ENCODE measurements around the gene PPM1E. TPM values are rescaled to one million over a fixed set of nuclear protein-coding genes. Genes with fewer than 3 reads are reported as not detected.
"Not testable (repeated sequence)": the region's sequence is repeated elsewhere in the genome, so short reads cannot be mapped to it uniquely, and the experiment has no call there.

PPM1E gene
- 0.25 and 0.47 TPM in 2 replicates for total RNA-seq (2014; rRNA removed; shearing (Covaris generic))

DNA sequence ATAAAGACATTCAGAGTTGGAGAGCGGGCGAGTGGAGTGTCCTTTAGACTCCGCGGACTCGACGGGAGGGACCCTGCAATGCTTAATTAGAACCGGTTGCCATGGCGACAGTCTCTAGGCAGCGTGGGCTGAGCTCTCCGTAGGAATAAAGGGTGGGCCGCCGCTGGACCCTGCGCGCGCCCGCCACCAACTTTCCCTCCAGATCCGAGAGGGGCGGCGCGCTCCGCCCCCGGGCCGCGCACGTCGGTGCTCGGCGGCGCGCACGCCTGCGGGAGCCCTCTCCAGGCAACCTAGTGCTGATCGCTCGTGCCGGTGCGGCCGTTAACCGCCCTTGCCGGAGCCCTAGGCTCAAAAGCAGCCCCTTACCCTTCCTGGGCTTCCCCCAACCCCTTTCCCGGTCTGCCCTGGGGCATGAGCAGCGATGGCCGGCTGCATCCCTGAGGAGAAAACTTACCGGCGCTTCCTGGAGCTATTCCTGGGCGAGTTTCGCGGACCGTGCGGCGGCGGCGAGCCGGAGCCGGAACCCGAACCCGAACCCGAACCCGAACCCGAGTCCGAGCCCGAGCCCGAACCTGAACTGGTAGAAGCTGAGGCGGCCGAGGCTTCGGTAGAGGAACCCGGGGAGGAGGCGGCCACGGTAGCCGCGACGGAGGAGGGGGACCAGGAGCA, at the start of gene PPM1E:
Gene PPM1E, plus strand, starts transcription at position 278 of the 669 bp plus-strand sequence.
- DNase-seq (ENCODE audit: low read depth) = peak; percentile 41

DNA sequence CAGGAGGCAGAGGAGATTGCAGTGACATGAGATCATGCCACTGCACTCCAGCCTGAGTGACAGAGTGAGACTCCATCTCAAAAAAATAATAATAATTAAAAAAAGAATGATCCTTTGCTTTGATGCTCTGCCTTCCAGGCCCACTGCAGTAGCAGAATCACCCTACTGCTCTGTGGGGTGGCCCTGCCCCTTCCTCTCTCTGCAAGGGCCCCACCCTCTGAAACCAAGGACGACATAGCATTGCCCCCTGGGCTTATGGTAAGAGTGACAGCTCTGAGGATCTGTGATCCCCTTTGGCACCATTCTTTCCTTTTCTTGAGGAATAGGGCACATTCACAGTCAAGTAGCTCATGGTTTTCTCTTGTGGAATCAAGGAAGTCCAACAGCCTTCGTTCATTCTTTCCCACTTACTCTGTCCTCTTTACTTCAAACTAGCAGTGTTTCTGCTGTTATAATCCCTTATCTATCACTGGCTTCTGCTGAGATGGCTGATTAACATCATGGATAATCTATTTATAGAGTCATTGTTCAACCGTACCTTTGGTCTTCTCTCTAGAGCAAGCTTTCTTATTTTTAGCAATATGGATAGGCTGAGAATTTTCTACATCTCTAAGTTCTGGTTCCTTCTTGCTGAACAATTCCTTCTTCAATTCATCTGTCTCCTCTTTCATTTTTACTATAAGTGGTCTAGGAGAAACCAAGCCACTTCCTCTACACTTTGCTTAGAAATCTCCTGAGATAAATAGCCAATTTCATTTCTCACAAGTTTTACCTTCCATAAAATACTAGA, 49.1 kb upstream of the PPM1E start:
- DNase-seq (ENCODE audit: low read depth) = no peak

DNA sequence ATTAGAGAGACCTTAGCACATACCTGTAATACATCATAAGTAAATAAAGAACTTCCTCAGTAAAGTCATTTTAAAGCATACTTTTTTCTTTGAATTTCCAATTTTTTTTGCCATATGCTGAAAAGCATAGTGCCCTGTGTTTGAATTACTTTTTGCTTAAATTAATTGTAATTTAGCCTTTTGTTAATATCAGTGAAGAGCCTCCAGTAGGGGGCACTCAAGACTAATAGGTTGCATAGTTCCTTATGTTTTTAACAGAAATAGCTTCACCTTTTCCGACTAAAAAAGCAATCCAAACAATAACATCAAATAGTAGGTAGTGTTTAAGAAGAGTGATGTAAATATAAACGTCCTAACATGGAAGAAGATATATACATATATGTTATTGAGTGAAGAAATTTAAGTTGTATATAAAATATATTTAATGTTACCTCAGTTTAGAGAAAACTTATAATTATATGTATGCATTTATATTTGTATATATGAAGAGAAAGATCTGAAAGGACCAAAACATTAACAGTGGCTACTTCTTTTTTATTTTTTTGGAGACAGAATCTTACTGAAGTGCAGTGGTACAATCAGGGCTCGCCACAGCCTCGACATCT, 44.6 kb upstream of the PPM1E start:
- peak; percentile 52 for DNase-seq (ENCODE audit: low read depth)

DNA sequence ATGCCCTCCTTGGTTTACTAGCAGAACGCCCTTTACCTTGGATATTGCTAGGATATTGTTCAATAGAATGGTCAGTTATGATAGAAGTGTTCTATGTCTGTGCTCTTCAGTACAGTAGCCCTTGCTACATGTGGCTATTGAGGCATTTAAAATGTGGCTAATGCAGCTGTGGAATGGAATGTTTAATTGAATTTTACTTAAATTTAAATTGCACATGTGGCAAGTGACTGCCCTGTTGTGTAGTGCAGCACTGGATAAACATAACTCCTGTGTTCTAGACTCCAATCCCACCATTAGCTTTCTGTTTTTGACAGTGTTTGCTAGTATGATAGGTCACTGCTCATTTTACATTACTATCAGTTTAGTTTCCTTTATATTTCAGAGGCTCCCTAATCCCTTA, 33.4 kb upstream of the PPM1E start:
- no peak for DNase-seq (ENCODE audit: low read depth)

DNA sequence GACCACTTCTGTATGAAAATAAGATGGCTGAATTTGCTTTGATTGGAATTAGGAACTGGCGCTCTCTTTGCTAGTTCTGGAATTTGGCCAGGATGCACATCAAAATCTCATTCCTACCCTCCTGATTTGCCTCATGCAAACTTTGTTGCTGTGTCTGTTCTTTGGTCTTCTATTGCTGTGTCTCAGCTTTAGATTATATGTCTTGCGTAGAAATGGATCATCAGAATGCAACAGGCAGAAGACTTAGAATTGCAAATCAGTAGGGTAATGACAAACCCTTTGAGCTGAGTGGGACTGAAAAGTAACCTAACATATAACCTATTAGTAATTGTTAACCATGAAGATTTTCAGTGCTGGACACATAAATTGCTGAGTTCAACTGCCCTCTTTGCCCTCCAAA, 33.0 kb upstream of the PPM1E start:
- no peak for DNase-seq (ENCODE audit: low read depth)

DNA sequence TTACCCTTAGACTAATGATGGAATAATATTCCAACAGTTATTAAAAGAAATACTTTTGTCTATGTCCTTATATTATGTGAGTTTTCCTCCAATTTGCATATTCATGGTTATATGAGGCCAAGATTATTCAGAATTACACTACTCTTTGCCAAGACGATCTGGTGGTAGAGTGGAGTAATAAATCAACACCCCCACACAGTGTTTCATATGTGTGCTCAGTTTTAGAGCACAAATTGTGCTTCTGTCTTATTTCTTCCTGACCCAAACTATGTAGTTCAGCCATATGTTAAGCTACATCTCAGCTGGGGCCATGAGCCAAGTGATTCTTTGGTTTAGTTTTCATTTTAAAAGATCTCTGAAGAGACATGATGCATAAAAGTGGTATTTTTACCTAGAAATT, 26.9 kb upstream of the PPM1E start:
- no peak for DNase-seq (ENCODE audit: low read depth)

DNA sequence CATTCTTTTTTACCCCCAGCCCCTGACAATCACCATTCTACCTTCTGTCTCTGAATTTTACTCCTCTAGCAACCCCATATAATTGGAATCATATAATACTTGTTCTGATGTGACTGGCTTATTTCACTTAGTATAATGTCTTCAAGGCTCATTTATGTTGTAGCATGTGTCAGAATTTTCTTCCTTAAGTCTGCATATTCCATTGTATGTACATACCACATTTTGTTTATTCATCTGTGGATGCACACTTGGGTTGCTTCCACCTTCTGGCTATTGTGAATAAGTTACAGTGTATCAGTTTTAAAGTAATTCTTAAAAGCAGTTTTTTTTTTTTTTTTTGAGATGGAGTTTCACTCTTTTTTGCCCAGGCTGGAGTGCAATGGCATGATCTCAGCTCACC, 24.7 kb upstream of the PPM1E start:
- no peak for DNase-seq (ENCODE audit: low read depth)

DNA sequence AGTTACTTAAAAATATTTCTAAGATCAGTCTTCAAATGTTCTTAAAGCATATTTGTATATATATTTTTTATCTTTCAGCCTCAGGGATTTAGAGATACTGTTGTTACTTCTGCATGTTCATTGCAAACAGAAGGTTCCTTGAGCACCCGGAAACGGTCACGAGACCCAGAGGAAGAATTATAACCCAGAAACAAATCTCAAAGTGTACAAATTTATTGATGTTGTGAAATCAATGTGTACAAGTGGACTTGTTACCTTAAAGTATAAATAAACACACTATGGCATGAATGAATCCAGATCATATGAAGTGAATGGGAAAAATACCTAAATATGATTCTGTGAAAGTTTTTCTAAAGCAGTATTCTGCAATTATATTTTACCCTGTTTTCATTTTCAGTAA, 21.6 kb upstream of the PPM1E start:
- DNase-seq (ENCODE audit: low read depth) = no peak

DNA sequence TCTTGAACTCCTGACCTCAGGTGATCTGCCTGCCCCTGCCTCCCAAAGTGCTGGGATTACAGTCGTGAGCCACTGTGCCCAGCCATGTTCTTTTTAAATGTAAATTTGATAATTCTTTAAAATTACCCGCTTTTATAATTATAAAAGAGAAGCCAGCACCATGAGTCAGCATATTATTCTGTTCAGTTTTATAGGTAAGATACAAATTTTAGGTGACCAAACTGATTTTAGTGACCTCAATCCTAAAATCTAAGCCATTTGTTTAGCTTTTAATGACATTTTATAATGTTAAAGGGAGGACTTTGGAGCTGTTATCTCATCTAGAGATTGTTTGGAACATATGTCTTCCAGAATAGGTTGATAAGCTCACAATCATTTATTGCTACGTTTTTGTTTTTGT, 20.8 kb upstream of the PPM1E start:
- DNase-seq (ENCODE audit: low read depth) = no peak

DNA sequence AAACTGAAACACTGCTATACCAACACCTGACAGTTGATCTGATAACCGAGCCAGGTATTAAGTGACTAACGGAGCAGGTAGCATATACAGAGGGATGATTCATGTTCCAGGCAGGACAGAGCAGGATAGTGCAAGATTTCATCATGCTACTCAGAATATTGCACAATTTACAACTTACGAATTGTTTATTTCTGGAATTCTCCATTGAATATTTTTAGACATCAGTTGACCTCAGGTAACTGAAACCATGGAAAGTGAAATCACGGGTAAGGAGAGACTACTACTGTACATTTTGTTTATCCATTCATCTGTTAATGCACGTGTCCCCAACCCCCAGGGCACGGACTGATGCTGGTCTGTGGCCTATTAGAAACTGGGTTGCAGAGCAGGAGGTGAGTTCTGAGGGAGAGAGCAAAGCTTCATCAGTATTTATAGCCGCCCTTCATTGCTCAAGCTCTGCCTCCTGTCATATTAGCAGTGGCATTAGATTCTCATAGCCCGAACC, 14.5 kb upstream of the PPM1E start:
- DNase-seq (ENCODE audit: low read depth) = peak; percentile 62

DNA sequence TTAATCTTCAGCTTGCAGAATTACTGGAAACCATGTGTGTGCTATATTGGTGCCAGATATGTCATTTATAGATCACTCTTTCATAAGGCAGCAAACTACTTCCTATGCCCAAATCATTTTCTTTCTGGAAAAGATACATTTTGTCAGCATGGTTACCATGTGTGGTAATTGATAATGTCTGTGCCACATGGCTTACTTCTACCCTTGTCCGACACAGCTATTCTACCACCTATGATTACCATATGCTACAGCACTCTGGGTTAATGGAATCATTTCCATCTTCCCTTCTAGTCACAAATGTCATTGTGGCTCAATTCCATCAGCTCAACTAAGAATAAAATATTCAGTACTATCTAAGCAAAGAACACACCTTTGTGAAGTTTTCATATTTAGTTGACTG, 8.0 kb upstream of the PPM1E start:
- DNase-seq (ENCODE audit: low read depth) = no peak

DNA sequence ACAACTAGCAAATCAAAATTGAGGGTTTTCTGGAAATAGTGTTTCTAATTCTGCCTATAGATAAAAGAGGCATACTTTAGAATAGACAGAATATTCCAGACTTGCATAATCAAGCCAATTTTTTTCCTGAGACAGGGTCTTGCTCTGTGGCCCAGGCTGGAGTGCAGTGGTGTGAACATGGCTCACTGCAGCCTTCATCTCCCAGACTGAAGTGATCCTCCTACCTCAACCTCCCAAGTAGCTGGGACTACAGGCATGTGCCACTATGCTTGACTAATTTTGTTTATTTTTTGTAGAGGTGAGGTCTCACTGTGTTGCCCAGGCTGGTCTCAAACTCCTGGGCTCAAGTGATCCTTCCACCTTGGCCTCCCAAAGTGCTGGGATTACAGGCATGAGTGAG, 6.0 kb upstream of the PPM1E start:
- DNase-seq (ENCODE audit: low read depth) = not testable (repeated sequence)

DNA sequence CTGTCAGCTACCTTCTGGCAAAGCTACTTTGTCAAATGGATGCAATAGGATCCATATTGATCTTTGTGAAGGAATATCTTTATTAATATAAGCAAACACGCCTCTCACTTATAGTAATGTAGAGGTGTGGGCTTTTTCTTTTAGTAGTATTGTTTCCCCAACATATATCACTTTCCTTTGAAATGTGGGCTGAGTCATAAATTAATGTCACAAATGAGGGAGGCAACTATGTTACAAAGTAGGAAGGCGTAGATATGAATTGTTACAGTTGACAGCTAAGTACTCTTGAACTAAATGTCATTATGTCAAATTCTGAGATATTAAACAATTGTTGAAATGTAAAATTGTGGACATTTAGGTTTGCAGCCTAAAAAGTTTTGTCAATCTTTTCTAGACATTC, 2.6 kb upstream of the PPM1E start:
- DNase-seq (ENCODE audit: low read depth) = no peak

DNA sequence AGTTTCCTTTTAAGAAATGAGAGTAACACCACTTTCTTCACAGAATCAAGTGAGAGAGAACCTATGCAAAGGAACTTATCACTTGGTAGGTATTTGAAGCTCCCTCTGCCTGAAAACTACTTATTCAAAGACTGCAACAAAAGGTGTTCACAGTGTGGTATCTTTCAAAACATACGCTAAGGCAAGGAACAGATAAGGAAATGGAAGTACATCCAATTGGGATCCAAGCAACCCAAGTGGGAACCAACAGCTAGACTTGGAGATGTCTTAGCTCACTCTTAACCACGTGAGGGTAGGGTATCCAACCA, 431 bp upstream of the PPM1E start:
- no peak for DNase-seq (ENCODE audit: low read depth)

DNA sequence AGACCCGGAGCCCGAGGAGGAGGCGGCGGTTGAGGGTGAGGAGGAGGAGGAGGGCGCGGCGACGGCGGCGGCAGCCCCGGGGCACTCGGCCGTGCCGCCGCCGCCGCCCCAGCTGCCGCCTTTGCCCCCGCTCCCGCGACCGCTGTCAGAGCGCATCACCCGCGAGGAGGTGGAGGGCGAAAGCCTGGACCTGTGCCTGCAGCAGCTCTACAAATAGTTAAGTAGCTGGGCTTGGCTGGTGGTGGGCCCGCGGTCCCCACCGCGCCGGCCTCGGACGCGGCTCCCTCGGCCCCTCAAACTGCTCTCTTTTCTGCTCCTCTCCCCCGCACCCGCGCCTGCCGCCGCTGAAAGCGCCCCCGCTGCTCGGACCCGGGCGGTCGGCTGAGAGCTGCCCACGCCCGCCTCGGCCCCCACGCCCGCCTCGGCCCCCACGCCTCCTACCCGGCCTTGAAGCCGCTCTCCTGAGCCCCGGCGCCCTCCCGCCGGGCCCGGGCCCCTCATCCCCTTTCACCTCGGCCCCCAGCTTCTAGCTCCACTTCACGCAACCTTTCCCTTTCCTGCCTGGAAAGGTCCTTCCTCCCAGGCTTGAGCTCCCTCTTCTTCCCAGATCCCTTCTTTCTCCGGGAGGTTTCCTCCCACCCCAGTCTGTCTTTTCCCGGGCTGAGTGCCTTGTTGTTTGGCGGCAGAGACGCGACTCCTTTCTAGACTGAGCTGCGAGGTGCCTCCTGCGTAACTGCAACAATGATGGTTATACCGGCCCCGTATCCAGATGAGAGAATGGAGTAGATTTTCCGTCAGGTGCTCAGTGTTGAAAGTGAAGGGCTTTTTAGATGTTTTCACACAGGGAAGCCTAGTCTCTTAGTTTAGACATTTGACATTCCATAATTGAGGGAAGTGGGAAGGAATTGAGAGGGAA, 850 bp downstream of the PPM1E start:
- DNase-seq (ENCODE audit: low read depth) = peak; percentile 8

DNA sequence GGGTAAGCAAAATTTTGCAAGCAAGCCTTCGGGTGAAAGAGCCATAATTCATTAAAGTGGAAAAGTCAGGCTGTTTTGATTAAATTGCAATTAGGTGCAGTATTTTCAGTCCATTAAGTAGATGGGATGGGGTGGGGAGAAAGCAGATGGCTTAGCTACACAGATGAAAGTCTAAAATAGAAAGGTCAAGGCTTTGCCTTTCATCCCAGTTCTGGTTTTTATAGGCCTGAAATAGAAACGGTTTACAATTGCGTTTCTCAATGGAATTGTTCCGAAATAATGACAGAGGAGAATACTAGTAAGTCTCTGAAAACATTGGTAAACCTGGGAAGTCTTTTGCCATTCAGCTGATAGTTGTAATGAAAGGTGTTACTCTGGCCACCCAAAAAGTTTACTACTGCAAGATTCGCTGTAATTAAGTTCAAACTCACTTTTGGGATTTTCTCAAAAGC, 1.5 kb downstream of the PPM1E start:
- DNase-seq (ENCODE audit: low read depth) = no peak

DNA sequence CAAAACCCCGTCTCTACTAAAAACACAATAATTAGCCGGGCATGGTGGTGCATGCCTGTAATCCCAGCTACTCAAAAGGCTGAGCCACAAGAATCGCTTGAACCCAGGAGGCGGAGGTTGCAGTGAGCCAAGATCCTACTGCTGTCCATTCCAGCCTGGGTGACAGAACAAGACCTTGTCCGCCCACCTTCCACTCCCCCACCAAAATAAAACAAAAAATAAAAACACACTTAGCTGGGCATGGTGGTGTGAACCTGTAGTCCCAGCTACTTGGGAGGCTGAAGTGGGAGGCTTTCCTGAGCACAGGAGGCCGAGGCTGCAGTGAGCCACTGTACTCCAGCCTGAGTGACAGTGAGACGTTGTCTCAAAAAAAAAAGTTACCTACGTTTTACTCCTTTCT, 3.2 kb downstream of the PPM1E start:
- no peak for DNase-seq (ENCODE audit: low read depth)

DNA sequence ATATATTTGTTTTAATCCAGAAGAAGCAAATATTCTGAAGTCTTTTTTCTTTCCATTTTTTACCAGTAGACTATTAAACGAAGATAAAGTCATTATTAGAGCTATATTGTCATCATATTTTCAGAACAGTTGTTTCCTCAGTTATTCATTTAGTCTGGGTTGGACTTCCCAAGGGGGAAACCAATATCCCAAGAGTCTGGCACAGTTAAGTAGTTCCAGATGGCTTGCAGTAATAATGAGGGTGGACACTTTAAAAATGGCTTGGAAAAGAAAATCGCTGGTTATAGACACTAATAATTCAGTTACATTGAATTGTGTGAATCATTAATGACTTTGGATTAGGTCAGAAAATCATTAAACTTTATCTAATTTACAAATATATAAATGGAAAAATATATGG, 3.9 kb downstream of the PPM1E start:
- no peak for DNase-seq (ENCODE audit: low read depth)

DNA sequence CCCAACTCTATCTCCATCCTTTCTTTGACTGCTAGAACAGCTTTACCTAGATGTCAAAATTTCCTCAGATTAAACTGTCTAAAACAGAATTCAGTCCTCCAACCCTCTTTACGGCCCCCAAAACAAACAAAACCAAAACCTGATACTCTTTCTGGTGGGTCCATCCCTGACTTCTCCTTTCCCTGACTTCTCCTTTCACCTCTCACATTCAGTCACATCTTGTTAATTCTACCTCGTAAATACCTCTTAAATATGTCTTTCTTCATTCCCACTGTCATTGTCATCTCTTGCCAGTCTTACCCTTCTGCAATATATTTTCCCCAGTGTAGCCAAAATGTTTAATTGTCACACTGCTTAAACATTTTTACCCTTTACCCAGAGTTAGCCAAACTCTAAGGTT, 4.6 kb downstream of the PPM1E start:
- no peak for DNase-seq (ENCODE audit: low read depth)

DNA sequence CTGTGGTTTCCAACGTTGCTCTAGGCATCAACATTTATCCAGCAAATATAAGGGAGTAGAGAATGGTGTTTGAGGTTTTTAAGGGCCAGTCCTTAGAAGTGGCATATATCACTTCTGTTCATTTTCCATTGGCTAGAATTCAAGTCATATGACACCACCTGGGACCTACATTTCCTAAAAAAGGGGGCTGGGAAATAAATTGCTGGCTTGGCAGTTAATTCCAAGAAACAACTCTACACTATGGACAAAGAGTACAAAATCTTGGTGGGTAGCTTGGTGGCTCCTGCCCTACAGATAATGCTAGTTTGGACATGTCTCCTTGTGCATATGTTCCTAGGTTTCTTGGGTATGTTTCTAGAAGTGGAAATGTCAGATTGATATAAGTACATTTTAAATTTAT, 7.6 kb downstream of the PPM1E start:
- DNase-seq (ENCODE audit: low read depth) = no peak

DNA sequence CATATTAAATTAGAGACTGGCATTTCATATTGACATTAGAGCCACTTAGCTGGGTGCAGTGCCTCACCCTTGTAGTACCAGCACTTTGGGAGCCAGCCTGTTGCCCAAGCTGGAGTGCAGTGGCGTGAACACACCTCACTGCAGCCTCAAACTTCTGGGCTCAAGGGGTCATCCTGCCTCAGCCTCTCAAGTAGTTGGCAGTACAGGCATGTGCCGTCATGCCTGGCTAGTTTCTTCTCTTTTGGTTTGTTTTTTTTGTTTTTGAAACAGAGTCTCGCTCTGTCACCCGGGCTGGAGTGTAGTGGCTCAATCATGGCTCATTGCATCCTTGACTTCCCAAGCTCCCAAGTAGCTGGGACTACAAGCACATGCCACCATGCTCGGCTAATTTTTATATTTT, 8.7 kb downstream of the PPM1E start:
- no peak for DNase-seq (ENCODE audit: low read depth)

DNA sequence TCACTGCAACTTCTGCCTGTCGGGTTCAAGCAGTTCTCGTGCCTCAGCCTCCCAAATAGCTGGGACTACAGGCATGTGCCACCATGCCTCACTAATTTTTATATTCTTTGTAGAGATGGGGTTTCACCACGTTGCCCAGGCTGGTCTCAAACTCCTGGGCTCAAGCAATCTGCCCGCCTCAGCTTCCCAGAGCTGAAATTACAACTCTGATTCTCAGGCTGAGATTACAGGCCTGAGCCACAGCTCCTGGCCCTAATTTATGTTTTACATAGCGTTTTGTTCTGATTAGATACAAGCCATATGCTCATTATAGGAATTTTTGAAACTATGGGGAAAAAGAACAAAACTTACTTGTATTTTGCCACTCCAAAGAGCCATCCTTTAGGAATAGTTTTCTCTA, 22.8 kb downstream of the PPM1E start:
- not testable (repeated sequence) for DNase-seq (ENCODE audit: low read depth)
